ENCODE results near the gene GID8. TPM values are rescaled to one million over a fixed set of nuclear protein-coding genes. Genes with fewer than 3 reads are reported as not detected.

Gene GID8
- total RNA-seq, 4 donors from 2014 or later, result 16.4 to 48.6 (median 40.0) TPM

- no peaks in the 10 kb centered on the region for H3K36me3 ChIP-seq
- intact Hi-C loops (cut with DNase I; ENCODE audit: low total_unique reads), result no loop called here
- no peak for DNase-seq
Measured at GRCh38 chr20:62949153-62949821, 11.3 kb downstream of the GID8 start.

GRCh38 chr20:62949962-62950361, 12.0 kb downstream of the GID8 start:
- peaks cover 5 to 18% of the 10 kb centered on the region in 2 donors for H3K4me1 ChIP-seq
- H3K27ac ChIP-seq, result no peak overlapping the region
- H3K9me3 ChIP-seq, result no peaks in the 10 kb centered on the region
- H3K4me3 ChIP-seq, result no peak overlapping the region
- TF ChIP-seq POLR2A (IDR thresholded peaks at IDR 0.05), result no peak
- TF ChIP-seq CTCF (IDR thresholded peaks at IDR 0.05), result no peak
- intact Hi-C loops (cut with DNase I; ENCODE audit: low total_unique reads), result no loop called here
- H3K27me3 ChIP-seq, result no peaks in the 10 kb centered on the region
- no peak for DNase-seq
- H3K36me3 ChIP-seq, result no peaks in the 10 kb centered on the region

More at GRCh38 chr20:62949153-62949821, 11.3 kb downstream of the GID8 start:
- Histone ChIP-seq H3K27me3 (no peaks in the 10 kb centered on the region), H3K4me3 (no peak overlapping the region), H3K27ac (no peak overlapping the region), H3K4me1 (peaks cover 5 to 14% of the 10 kb centered on the region in 2 donors), H3K9me3 (no peaks in the 10 kb centered on the region)
- TF ChIP-seq POLR2A (IDR thresholded peaks at IDR 0.05) (no peak), CTCF (IDR thresholded peaks at IDR 0.05) (no peak)

- H3K36me3 ChIP-seq, result no peaks in the 10 kb centered on the region
- peaks cover 5 to 18% of the 10 kb centered on the region in 2 donors for H3K4me1 ChIP-seq
- H3K27ac ChIP-seq, result no peak overlapping the region
- TF ChIP-seq POLR2A (IDR thresholded peaks at IDR 0.05), result no peak
- no peak for TF ChIP-seq CTCF (IDR thresholded peaks at IDR 0.05)
- no peak overlapping the region for H3K4me3 ChIP-seq
- intact Hi-C loops (cut with DNase I; ENCODE audit: low total_unique reads), result no loop called here
- no peaks in the 10 kb centered on the region for H3K27me3 ChIP-seq
- DNase-seq, result no peak
- no peaks in the 10 kb centered on the region for H3K9me3 ChIP-seq
Measured at GRCh38 chr20:62950741-62951140, 12.8 kb downstream of the GID8 start.

- intact Hi-C loops (cut with DNase I; ENCODE audit: low total_unique reads), result no loop called here
- Histone ChIP-seq H3K9me3 (no peaks in the 10 kb centered on the region), H3K4me1 (peaks cover 5 to 18% of the 10 kb centered on the region in 2 donors), H3K36me3 (no peaks in the 10 kb centered on the region), H3K27ac (no peak overlapping the region), H3K27me3 (no peaks in the 10 kb centered on the region), H3K4me3 (no peak overlapping the region)
- TF ChIP-seq CTCF (IDR thresholded peaks at IDR 0.05), result no peak
- no peak for TF ChIP-seq POLR2A (IDR thresholded peaks at IDR 0.05)
- DNase-seq, result no peak
Measured at GRCh38 chr20:62951143-62951895, 13.4 kb downstream of the GID8 start.

GRCh38 chr20:62951896-62952372, 14.0 kb downstream of the GID8 start:
- no peaks in the 10 kb centered on the region for H3K9me3 ChIP-seq
- H3K27me3 ChIP-seq, result no peaks in the 10 kb centered on the region
- H3K27ac ChIP-seq, result peak overlapping the region in 1 of 2 donors; percentile 83
- H3K4me3 ChIP-seq, result no peak overlapping the region
- no peaks in the 10 kb centered on the region for H3K36me3 ChIP-seq
- DNase-seq, result no peak
- intact Hi-C loops (cut with DNase I; ENCODE audit: low total_unique reads), result no loop called here
- peaks cover 5 to 18% of the 10 kb centered on the region in 2 donors for H3K4me1 ChIP-seq
- TF ChIP-seq CTCF (IDR thresholded peaks at IDR 0.05), result no peak
- no peak for TF ChIP-seq POLR2A (IDR thresholded peaks at IDR 0.05)

All from uterus (tissue), 4 donors.